KOPT-K1 (cell line): ENCODE measurements around the gene CYB561.

ENCODE experiments used
- H3K27ac ChIP-seq: fragments of 200-600 bp; sonication (generic); 2 replicates; pipeline ENCODE4 v1.5.1; 2016; ENCODE audit warnings: antibody characterized with exemption, mild to moderate bottlenecking, low read depth, low read length; ENCODE audit not compliant: poor library complexity, severe bottlenecking
- H3K36me3 ChIP-seq: fragments of 200-600 bp; sonication (generic); 2 replicates; pipeline ENCODE4 v1.5.1; 2017; ENCODE audit warnings: antibody characterized with exemption, mild to moderate bottlenecking, low read length, moderate library complexity; ENCODE audit not compliant: insufficient read depth
- H3K9me3 ChIP-seq: fragments of 200-600 bp; sonication (generic); 2 replicates; pipeline ENCODE4 v1.5.1; 2017; ENCODE audit warnings: antibody characterized with exemption, low read length, mild to moderate bottlenecking; ENCODE audit not compliant: insufficient read depth, poor library complexity, severe bottlenecking

The CYB561 gene

GRCh38 chr17:63445571-63445953 is 544 bp downstream of the CYB561 start:
- H3K9me3 ChIP-seq: no peaks in the 10 kb centered on the region
- no peaks in the 10 kb centered on the region for H3K36me3 ChIP-seq
- H3K27ac ChIP-seq: no peak overlapping the region

- Histone ChIP-seq H3K9me3 (no peaks in the 10 kb centered on the region), H3K27ac (no peak overlapping the region), H3K36me3 (no peaks in the 10 kb centered on the region)
These were observed 1.0 kb downstream of the CYB561 start for GRCh38 chr17:63445065-63445464.

GRCh38 chr17:63444457-63444856 is 1.6 kb downstream of the CYB561 start:
- Histone ChIP-seq H3K36me3 (no peaks in the 10 kb centered on the region), H3K9me3 (no peaks in the 10 kb centered on the region), H3K27ac (no peak overlapping the region)

- H3K36me3 ChIP-seq: no peaks in the 10 kb centered on the region
- H3K27ac ChIP-seq: no peak overlapping the region
- H3K9me3 ChIP-seq: no peaks in the 10 kb centered on the region
These were observed 3.1 kb downstream of the CYB561 start for GRCh38 chr17:63443053-63443452.

- Histone ChIP-seq H3K27ac (no peak overlapping the region), H3K9me3 (no peaks in the 10 kb centered on the region)
These were observed 3.5 kb downstream of the CYB561 start for GRCh38 chr17:63442549-63443035.

GRCh38 chr17:63442074-63442473 is 4.0 kb downstream of the CYB561 start:
- H3K27ac ChIP-seq: no peak overlapping the region
- no peaks in the 10 kb centered on the region for H3K9me3 ChIP-seq
- no peaks in the 10 kb centered on the region for H3K36me3 ChIP-seq

More at GRCh38 chr17:63442549-63443035, 3.5 kb downstream of the CYB561 start:
- H3K36me3 ChIP-seq: no peaks in the 10 kb centered on the region

- H3K9me3 ChIP-seq: no peaks in the 10 kb centered on the region
- no peak overlapping the region for H3K27ac ChIP-seq
- H3K36me3 ChIP-seq: no peaks in the 10 kb centered on the region
These were observed 4.5 kb downstream of the CYB561 start for GRCh38 chr17:63441654-63442053.

GRCh38 chr17:63440770-63441335 is 5.3 kb downstream of the CYB561 start:
- Histone ChIP-seq H3K36me3 (no peaks in the 10 kb centered on the region), H3K9me3 (no peaks in the 10 kb centered on the region), H3K27ac (no peak overlapping the region)

- H3K9me3 ChIP-seq: no peaks in the 10 kb centered on the region
- no peak overlapping the region for H3K27ac ChIP-seq
- H3K36me3 ChIP-seq: no peaks in the 10 kb centered on the region
These were observed 5.9 kb downstream of the CYB561 start for GRCh38 chr17:63440127-63440769.

- Histone ChIP-seq H3K9me3 (no peaks in the 10 kb centered on the region), H3K27ac (no peak overlapping the region), H3K36me3 (no peaks in the 10 kb centered on the region)
These were observed 6.4 kb downstream of the CYB561 start for GRCh38 chr17:63439687-63440086.

GRCh38 chr17:63438092-63439051 is 7.7 kb downstream of the CYB561 start:
- Histone ChIP-seq H3K36me3 (no peaks in the 10 kb centered on the region), H3K27ac (no peak overlapping the region), H3K9me3 (no peaks in the 10 kb centered on the region)

- no peak overlapping the region for H3K27ac ChIP-seq
- H3K36me3 ChIP-seq: no peaks in the 10 kb centered on the region
- no peaks in the 10 kb centered on the region for H3K9me3 ChIP-seq
These were observed 8.6 kb downstream of the CYB561 start for GRCh38 chr17:63437287-63438091.

GRCh38 chr17:63436523-63437110 is 9.5 kb downstream of the CYB561 start:
- Histone ChIP-seq H3K9me3 (no peaks in the 10 kb centered on the region), H3K36me3 (no peaks in the 10 kb centered on the region), H3K27ac (no peak overlapping the region)

GRCh38 chr17:63435681-63436522 is 10.2 kb downstream of the CYB561 start:
- no peaks in the 10 kb centered on the region for H3K36me3 ChIP-seq
- no peaks in the 10 kb centered on the region for H3K9me3 ChIP-seq
- no peak overlapping the region for H3K27ac ChIP-seq
